ENCODE measurements around the gene TGFBR3.

The TGFBR3 gene

GRCh38 chr1:91826248-91826647, 59.7 kb downstream of the TGFBR3 start:
- DNase-seq, result no peak

- no peak for DNase-seq
These were observed 64.7 kb downstream of the TGFBR3 start for GRCh38 chr1:91821126-91821868.

GRCh38 chr1:91819038-91819788, 66.7 kb downstream of the TGFBR3 start:
- no peak for DNase-seq

GRCh38 chr1:91818713-91818975, 67.3 kb downstream of the TGFBR3 start:
- DNase-seq, result no peak

GRCh38 chr1:91817211-91817905, 68.6 kb downstream of the TGFBR3 start:
- DNase-seq, result no peak

GRCh38 chr1:91816031-91816430, 69.9 kb downstream of the TGFBR3 start:
- no peak for DNase-seq

- DNase-seq, result no peak
These were observed 71.5 kb downstream of the TGFBR3 start for GRCh38 chr1:91814448-91814847.

- no peak for DNase-seq
These were observed 72.1 kb downstream of the TGFBR3 start for GRCh38 chr1:91813813-91814212.

GRCh38 chr1:91811363-91812025, 74.5 kb downstream of the TGFBR3 start:
- DNase-seq, result no peak

GRCh38 chr1:91809317-91809716, 76.6 kb downstream of the TGFBR3 start:
- no peak for DNase-seq

- no peak for DNase-seq
These were observed 77.9 kb downstream of the TGFBR3 start for GRCh38 chr1:91807921-91808620.

- no peak for DNase-seq
These were observed 78.9 kb downstream of the TGFBR3 start for GRCh38 chr1:91806769-91807700.

- no peak for DNase-seq
These were observed 79.7 kb downstream of the TGFBR3 start for GRCh38 chr1:91806181-91806768.

GRCh38 chr1:91805311-91805801, 80.6 kb downstream of the TGFBR3 start:
- no peak for DNase-seq

- peak; percentile 58 for DNase-seq
These were observed 81.4 kb downstream of the TGFBR3 start for GRCh38 chr1:91804546-91805023.

GRCh38 chr1:91803847-91804545, 82.0 kb downstream of the TGFBR3 start:
- DNase-seq, result peak; percentile 49

- DNase-seq, result no peak
These were observed 82.8 kb downstream of the TGFBR3 start for GRCh38 chr1:91803123-91803522.

- DNase-seq, result no peak
These were observed 84.3 kb downstream of the TGFBR3 start for GRCh38 chr1:91801496-91802115.

- no peak for DNase-seq
These were observed 86.1 kb downstream of the TGFBR3 start for GRCh38 chr1:91799863-91800262.

GRCh38 chr1:91799159-91799558, 86.8 kb downstream of the TGFBR3 start:
- DNase-seq, result no peak

All from effector CD8-positive, alpha-beta T cell (primary cell).